Cortex of kidney (tissue), 1 donor: ENCODE data around the gene SLC34A3.

Source experiments
- DNase-seq: peaks from one replicate; lab custom pipeline; 2025; lab: John Stamatoyannopoulos, UW

The SLC34A3 gene

DNA sequence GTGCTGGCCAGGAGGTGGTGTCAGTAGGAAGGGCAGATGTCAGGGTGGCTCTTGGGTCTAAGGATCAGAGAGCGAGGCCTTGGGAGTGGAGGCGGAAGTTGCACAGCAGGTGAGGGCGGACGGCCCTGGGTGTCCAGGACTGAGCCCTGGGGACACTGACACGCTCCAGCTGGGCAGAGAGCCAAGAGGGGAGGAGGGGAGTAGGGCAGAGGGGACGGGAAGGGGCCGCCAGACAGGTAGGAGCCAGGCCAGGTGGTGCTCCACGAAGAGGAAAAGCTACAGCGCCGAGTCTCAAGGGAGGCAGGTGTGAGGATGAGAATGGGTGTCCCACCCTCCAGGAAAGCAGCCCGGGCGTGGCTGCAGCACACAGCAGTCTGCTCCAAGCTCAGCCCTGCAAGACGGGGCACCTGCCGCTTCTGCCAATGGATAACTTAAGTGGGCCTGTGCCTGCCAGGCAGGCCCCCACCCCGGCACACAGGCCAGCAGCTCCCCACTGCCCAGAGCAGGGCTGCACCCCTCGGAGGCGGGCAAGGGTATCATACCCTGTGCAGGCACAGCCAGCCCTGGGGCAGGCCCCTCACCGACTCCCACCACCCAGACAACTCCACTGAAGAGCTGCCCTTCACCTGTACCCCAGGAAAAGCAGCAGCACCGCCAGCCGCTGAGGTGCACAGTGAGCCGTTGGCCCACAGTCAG lies 35.0 kb upstream of the SLC34A3 start:
- DNase-seq: no peak

- no peak for DNase-seq
Measured at GRCh38 chr9:137198051-137198901, 32.4 kb upstream of the SLC34A3 start.

- DNase-seq: no peak
Measured at GRCh38 chr9:137198902-137199283, 31.8 kb upstream of the SLC34A3 start.

- no peak for DNase-seq
Measured at GRCh38 chr9:137199411-137200121, 31.1 kb upstream of the SLC34A3 start.

DNA sequence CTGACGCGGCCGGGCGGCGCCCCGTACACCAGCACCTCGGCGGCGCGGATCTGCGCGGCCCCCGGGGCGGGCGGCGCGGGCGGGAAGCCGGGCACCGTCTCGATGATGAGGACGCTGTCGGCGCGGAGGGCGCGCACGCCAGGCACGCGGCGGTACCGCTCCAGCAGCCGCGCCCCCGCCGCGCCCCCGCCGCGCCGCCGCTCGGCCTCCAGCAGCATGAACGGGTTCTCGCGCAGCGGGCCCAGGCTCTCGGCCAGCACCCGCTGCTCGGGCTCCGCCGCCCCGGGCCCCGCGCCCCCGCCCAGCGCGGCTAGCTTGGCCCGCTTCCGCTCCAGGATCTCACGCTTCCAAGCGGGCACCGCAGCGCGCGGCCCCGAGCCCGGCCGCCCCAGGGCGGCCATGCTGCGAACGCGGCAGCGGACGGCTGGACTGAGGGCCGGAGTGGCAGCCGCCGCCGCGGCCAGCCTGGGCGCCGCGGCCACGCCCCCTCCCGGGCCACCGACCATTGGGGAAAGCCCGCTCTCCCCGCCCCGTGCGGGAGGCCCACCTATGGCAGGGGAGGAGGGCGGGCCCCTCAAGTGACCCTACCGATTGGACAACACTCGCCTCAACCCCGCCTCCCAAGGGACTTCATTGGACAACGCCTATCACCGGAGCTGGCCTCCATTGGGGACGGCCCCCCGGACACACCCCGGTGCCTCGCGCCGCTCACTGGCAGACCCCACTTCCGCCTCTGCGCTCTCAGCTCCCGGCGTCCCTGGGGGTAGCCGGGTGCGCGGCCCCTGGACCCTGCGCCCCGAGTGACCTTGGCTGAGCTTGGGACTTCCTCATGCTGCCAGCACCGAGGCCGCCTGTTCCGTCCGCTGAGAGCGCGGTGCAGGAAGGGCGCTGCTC lies 30.1 kb upstream of the SLC34A3 start, which contains the start of gene TPRN:
Gene TPRN, minus strand, starts transcription at position 431 of the 894 bp plus-strand sequence. Its CDS starts 30 bp downstream, at position 401.
- peak; percentile 81 for DNase-seq

DNA sequence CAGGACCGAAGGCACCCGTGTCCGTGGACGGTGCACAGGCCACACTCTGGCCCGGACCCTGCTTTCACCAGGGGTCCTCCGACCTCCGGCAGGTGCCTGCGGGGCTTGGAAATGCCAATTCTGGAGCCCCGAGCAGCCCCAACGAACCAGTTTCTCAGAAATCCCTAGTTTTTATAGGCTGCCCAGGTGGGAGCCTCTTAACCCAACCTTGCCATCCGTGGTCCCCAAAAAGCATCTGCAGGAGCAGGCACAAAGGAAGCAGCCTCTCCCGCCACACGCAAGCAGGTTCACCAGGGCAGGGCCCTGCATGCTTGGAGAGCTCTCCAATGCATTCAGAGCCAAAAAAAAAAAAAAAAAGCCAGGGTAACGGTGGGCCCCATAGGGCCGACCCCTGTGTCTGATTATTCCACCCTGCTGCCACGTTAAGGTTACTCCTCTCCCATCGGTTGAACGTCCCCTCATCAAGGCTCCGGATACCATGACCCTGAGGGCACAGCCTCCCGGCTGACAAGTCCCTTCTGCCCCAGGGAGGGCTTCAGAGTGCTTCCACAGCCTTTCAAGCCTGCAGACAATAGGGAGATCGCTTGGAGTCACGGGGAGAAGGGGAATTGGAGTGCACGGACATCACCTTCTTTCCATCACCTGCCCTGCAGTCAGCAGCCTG lies 29.4 kb upstream of the SLC34A3 start:
- no peak for DNase-seq

GRCh38 chr9:137202966-137203365 lies 27.7 kb upstream of the SLC34A3 start:
- DNase-seq: no peak

GRCh38 chr9:137204731-137205125 lies 26.0 kb upstream of the SLC34A3 start:
- DNase-seq: no peak

DNA sequence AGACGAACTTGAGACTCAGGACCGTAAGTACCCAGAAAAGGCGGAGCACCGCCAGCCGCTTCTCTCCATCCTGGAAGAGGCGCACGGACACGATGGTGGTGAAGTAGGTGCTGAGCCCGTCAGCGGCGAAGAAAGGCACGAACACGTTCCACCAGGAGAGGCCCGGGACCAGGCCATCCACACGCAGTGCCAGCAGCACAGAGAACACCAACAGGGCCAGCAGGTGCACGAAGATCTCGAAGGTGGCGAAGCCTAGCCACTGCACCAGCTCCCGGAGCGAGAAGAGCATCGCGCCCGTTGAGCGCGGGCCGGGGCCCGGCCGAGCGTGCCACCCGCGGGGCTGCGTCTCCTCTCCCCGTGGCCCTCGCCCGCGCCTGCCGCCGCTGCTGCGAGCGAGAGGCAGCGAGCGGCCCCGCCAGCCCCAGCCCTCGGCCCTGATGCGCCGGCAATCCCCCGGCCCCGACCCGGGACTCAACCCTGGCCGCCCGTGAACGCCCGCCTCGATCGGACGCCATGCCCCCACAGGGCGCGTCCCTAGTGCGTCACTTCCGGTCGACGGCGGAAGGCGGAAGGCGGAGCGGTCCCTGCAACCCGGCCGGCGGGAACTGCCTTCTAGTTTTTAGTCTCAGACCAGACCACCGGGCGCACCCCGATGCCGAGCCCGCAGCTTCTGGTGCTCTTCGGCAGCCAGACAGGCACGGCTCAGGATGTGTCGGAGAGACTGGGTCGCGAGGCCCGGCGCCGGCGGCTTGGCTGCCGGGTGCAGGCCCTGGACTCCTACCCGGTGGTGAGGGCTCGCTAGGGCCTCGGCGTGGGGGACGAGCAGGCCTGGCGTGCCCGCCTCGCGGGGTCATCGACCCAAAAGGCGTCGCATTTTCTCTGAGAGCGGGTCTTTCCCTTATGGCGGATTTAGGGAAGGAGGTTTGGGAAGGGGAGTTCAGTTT lies 25.3 kb upstream of the SLC34A3 start, which contains the start of the genes NDOR1 and TMEM203:
Gene NDOR1, plus strand, starts transcription at position 575 of the 944 bp plus-strand sequence. Its CDS starts 78 bp downstream, at position 653.
Gene TMEM203, minus strand, starts transcription at position 523 of the 944 bp plus-strand sequence. Its CDS starts 234 bp downstream, at position 289.
- DNase-seq: peak; percentile 61

DNA sequence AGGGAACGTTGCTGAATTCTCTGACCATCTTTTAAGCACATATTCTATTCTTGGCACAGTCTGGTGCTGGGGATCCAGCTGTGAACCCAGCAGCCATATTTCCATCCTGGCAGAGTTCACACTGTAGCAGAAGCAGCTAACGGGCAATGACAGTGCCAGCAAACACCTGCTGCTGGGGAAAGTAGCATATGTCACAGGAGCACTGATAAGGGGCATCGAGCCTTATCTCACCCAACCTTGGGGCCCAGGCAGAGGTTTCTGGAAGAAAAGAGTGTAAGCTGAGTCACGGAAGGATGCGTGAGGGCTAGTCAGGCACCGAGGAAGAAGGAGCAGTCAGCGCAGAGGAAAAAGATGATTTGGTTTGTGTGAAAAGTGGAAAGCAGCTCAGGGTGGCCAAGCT lies 24.1 kb upstream of the SLC34A3 start:
- DNase-seq: no peak

DNA sequence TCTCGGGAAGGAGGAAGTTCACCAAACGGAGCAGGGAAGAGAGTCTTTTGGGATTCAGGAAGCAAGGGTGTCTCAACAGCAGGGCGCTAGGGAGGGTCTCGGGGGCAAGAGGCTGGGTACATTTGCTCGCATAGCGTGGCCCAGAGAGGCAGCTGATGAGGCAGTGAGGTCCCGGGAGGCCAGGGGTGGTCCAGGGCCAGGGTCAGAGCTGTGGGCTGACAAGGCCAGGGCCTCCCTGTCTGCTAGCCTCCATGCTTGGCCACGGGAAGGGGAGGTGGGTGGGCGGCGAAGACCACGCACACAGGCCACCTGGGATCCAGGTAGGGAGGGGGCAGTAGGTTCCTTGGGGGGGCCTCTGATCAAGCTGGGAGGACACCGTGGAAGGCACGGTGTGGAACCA lies 19.2 kb upstream of the SLC34A3 start:
- DNase-seq: no peak

DNA sequence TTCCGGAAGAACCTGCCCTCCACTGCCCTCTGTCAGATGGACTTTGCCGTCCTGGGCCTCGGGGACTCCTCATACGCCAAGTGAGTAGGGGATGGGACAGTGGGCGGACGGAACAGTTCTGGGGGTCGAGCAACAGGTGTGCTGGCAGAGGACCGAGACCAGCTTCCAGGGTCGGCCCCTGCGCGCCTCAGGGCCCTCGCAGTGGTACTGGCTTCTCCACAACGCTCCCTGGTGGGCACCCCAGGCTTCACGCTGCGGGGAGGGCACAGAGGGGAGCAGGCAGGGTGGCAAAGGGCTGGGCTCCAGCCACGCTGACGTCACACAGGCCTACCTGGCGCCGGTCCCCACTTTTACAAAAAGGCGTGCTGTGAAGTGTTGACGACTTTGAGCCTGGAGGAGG lies 18.2 kb upstream of the SLC34A3 start:
- DNase-seq: no peak

- DNase-seq: no peak
Measured at GRCh38 chr9:137213160-137214060, 17.3 kb upstream of the SLC34A3 start.

GRCh38 chr9:137214620-137215019 lies 16.1 kb upstream of the SLC34A3 start:
- DNase-seq: no peak

DNA sequence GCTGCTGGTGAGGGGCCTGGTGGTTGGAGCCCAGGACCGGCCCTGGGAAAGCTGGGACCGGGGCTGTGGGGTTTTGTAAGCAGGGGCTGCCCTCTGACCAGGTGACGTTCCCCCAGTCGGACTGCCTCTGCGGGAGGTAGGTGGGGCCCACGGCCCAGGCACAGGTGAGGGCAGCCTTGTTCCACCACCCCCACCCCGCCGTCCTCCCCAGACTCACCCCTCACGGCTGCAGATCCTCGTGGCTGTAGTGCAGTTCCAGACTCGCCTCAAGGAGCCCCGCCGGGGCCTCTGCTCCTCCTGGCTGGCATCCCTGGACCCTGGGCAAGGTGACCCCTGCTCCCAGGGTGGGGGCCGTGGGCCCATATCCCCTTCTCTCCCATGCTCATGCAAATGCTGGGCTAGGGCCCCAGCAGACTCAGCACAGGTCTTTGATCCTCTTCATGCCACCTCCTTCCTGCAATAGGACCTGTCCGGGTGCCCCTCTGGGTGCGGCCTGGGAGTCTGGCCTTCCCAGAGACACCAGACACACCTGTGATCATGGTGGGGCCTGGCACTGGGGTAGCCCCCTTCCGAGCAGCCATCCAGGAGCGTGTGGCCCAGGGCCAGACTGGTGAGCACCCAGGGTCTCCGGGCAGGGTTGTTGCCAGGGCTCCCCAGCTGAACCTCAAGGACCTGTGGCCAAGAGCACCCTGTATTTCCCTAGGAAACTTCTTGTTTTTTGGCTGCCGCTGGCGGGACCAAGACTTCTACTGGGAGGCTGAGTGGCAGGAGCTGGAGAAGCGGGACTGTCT lies 15.3 kb upstream of the SLC34A3 start:
- no peak for DNase-seq

GRCh38 chr9:137216188-137216965 lies 14.3 kb upstream of the SLC34A3 start:
- no peak for DNase-seq
